K562 (cell line): ENCODE data around the gene ZNF644. TPM values are rescaled to one million over a fixed set of nuclear protein-coding genes. Genes with fewer than 3 reads are reported as not detected.

Source experiments
- SRSF9 ChIP-seq: fragments of 200-400 bp; formaldehyde crosslinking; IDR thresholded peaks from 2 replicates; pipeline ENCODE4 v1.6.1; 2017; ENCODE audit warnings: low read depth, low read length, borderline replicate concordance
- YBX1 ChIP-seq: fragments of 450-650 bp; IDR thresholded peaks from 2 replicates; pipeline ENCODE4 v1.7.1; 2016; ENCODE audit warnings: mild to moderate bottlenecking
- polyA plus RNA-seq, 8 experiments: library from polyadenylated mRNA; depleted of rRNA in 4 of 8; stranded (reverse) in 5 of 8; unstranded in 3 of 8; fragments of >200 nt; fragmentation: Nextera tagmentation in 2 of 8; fragmentation: Illumina TruSeq in 1 of 8; extraction: Ambion mirVana in 2 of 8; extraction: Trizol in 1 of 8; gene quantifications; 2 replicates each; pipeline versions ENCODE4 v1.2.1 to v1.2.3, GENCODE V29; 2011 to 2014; ENCODE audit warnings: inconsistent platforms in 1 of 8, missing spikeins in 1 of 8
- total RNA-seq, 7 experiments: library from RNA; depleted of rRNA in 6 of 7; stranded (reverse); fragments of >200 nt in 6 of 7; fragmentation: Illumina TruSeq in 2 of 7; extraction: Trizol in 2 of 7; gene quantifications; 2 replicates each; pipeline versions ENCODE4 v1.2.1 to v1.2.3, GENCODE V29; 2011 to 2021; ENCODE audit warnings: low replicate concordance in 1 of 7
- TF ChIP-seq, protein P1 (sequence below), 2 experiments: fragments of 450-650 bp in 1 of 2; sonication (generic) in 1 of 2; formaldehyde crosslinking in 1 of 2; IDR thresholded peaks in 1 of 2; conservative IDR thresholded peaks in 1 of 2; 2 replicates each; pipeline versions ENCODE4 v1.6.1 to v1.8.1; 2016 to 2023; ENCODE audit warnings: mild to moderate bottlenecking in 2 of 2, moderate library complexity in 2 of 2, inconsistent platforms in 1 of 2, missing genetic modification reagents in 1 of 2
- TF ChIP-seq, protein P2 (sequence below): fragments of 450-650 bp; IDR thresholded peaks from 2 replicates; pipeline ENCODE4 v1.6.1; 2016; ENCODE audit warnings: mild to moderate bottlenecking, moderate library complexity

ZNF644 gene
- total and polyA plus RNA-seq, 9 of the 15 experiments (the other 6 are each of a cell fraction or from before 2014, with no cell fraction given): 25.3 to 71.4 (median 39.6) TPM

DNA sequence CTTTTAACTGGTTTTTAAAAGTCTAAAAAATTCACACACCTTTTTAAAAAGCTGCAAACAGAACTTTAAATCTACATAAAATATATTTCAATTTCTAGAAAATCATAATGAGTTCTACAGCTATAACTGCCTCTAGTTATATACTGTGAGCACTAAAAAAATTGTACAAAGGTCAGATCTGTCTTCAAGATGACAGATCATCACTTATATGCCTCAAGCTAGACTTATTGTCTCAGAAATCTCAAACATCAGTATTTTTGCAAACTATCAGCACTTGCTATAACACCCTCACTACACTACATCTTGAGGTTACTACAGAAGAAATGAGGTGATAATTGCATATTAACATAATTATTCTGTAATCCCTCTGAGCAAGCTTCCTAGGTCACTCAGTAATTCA is 76.5 kb downstream of the ZNF644 start (continued):
- TF ChIP-seq, protein P1, sequence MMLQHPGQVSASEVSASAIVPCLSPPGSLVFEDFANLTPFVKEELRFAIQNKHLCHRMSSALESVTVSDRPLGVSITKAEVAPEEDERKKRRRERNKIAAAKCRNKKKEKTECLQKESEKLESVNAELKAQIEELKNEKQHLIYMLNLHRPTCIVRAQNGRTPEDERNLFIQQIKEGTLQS (IDR thresholded peaks at IDR 0.05): no peak
- TF ChIP-seq, protein P1 (CRISPR knock-in tag; conservative IDR thresholded peaks at IDR 0.05): no peak
- TF ChIP-seq SRSF9: no peak
- TF ChIP-seq, protein P2, sequence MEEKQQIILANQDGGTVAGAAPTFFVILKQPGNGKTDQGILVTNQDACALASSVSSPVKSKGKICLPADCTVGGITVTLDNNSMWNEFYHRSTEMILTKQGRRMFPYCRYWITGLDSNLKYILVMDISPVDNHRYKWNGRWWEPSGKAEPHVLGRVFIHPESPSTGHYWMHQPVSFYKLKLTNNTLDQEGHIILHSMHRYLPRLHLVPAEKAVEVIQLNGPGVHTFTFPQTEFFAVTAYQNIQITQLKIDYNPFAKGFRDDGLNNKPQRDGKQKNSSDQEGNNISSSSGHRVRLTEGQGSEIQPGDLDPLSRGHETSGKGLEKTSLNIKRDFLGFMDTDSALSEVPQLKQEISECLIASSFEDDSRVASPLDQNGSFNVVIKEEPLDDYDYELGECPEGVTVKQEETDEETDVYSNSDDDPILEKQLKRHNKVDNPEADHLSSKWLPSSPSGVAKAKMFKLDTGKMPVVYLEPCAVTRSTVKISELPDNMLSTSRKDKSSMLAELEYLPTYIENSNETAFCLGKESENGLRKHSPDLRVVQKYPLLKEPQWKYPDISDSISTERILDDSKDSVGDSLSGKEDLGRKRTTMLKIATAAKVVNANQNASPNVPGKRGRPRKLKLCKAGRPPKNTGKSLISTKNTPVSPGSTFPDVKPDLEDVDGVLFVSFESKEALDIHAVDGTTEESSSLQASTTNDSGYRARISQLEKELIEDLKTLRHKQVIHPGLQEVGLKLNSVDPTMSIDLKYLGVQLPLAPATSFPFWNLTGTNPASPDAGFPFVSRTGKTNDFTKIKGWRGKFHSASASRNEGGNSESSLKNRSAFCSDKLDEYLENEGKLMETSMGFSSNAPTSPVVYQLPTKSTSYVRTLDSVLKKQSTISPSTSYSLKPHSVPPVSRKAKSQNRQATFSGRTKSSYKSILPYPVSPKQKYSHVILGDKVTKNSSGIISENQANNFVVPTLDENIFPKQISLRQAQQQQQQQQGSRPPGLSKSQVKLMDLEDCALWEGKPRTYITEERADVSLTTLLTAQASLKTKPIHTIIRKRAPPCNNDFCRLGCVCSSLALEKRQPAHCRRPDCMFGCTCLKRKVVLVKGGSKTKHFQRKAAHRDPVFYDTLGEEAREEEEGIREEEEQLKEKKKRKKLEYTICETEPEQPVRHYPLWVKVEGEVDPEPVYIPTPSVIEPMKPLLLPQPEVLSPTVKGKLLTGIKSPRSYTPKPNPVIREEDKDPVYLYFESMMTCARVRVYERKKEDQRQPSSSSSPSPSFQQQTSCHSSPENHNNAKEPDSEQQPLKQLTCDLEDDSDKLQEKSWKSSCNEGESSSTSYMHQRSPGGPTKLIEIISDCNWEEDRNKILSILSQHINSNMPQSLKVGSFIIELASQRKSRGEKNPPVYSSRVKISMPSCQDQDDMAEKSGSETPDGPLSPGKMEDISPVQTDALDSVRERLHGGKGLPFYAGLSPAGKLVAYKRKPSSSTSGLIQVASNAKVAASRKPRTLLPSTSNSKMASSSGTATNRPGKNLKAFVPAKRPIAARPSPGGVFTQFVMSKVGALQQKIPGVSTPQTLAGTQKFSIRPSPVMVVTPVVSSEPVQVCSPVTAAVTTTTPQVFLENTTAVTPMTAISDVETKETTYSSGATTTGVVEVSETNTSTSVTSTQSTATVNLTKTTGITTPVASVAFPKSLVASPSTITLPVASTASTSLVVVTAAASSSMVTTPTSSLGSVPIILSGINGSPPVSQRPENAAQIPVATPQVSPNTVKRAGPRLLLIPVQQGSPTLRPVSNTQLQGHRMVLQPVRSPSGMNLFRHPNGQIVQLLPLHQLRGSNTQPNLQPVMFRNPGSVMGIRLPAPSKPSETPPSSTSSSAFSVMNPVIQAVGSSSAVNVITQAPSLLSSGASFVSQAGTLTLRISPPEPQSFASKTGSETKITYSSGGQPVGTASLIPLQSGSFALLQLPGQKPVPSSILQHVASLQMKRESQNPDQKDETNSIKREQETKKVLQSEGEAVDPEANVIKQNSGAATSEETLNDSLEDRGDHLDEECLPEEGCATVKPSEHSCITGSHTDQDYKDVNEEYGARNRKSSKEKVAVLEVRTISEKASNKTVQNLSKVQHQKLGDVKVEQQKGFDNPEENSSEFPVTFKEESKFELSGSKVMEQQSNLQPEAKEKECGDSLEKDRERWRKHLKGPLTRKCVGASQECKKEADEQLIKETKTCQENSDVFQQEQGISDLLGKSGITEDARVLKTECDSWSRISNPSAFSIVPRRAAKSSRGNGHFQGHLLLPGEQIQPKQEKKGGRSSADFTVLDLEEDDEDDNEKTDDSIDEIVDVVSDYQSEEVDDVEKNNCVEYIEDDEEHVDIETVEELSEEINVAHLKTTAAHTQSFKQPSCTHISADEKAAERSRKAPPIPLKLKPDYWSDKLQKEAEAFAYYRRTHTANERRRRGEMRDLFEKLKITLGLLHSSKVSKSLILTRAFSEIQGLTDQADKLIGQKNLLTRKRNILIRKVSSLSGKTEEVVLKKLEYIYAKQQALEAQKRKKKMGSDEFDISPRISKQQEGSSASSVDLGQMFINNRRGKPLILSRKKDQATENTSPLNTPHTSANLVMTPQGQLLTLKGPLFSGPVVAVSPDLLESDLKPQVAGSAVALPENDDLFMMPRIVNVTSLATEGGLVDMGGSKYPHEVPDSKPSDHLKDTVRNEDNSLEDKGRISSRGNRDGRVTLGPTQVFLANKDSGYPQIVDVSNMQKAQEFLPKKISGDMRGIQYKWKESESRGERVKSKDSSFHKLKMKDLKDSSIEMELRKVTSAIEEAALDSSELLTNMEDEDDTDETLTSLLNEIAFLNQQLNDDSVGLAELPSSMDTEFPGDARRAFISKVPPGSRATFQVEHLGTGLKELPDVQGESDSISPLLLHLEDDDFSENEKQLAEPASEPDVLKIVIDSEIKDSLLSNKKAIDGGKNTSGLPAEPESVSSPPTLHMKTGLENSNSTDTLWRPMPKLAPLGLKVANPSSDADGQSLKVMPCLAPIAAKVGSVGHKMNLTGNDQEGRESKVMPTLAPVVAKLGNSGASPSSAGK: no peak
- no peak for TF ChIP-seq YBX1
